Measurements from ENCODE around the gene SLPI. TPM values are rescaled to one million over a fixed set of nuclear protein-coding genes. Genes with fewer than 3 reads are reported as not detected.

SLPI gene, protein sequence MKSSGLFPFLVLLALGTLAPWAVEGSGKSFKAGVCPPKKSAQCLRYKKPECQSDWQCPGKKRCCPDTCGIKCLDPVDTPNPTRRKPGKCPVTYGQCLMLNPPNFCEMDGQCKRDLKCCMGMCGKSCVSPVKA
- 854 and 2,253 TPM in 2 replicates for total RNA-seq

- no peak for TF ChIP-seq CTCF (IDR thresholded peaks at IDR 0.05; ENCODE audit: insufficient read depth, low read length, severe bottlenecking)
- DNase-seq (ENCODE audit: low read depth) (peak; percentile 93), FAIRE-seq (peak; percentile 90)
- Histone ChIP-seq H3K36me3 (ENCODE audit: control insufficient read depth, insufficient read depth, low read length) (peaks cover 5% of the 10 kb centered on the region), H3K27me3 (ENCODE audit: control insufficient read depth, insufficient read depth, low read length) (peaks cover 4% of the 10 kb centered on the region), H3K4me3 (ENCODE audit: low read depth, low read length) (peak within 1 kb of the TSS; percentile 42)
Observed at GRCh38 chr20:45254383-45255262, at the start of gene SLPI. Gene SLPI, minus strand, starts transcription at chr20:45254564. Its CDS starts 21 bp downstream, at chr20:45254543.

DNA sequence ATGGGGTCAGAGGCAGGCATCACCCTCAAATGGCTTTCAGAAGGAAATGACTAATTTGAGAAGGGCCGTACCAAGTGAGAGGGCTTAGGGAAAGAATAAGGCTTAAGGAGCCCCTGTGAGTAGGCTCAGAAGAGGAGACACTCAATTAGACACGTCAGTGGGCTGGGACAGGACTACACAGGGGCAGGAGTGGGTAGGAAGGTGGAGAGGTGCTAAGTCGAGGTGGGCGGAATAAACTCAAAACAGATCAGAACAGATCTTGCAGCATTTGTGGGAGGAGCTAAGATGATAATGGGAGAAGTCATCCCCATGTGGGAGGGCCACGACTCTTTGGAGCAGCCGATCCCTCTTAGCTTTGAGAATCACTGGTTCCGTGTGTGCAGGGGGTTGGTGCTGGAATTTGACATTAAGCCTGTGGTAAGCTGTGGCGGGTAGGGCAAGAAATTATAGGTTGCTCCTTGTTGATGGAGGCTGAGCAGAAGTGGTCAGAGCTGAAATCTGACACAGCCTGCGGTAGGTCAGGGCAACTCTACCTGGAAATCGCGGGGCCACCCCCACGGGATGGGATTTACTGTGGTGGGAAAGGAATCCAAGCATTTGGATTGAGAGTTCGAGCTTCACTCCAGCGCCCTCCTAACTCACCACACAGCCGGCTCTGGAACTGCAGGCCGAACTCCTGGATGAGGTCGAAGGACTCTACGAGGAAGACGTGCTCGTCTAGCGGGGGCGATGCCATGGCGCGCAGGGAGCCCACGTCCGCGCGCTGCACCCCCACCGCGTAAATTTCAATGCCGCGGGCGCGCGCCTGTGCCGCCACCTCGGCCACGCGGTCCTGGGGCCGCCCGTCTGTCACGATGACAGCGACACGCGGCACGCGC is 49.5 kb upstream of the SLPI start:
- H3K27me3 ChIP-seq (ENCODE audit: control insufficient read depth, insufficient read depth, low read length), result peaks cover 11% of the 10 kb centered on the region
- DNase-seq (ENCODE audit: low read depth) (no peak), FAIRE-seq (no peak)
- no peaks in the 10 kb centered on the region for H3K36me3 ChIP-seq (ENCODE audit: control insufficient read depth, insufficient read depth, low read length)
- no peak overlapping the region for H3K4me3 ChIP-seq (ENCODE audit: low read depth, low read length)
- TF ChIP-seq CTCF (IDR thresholded peaks at IDR 0.05; ENCODE audit: insufficient read depth, low read length, severe bottlenecking), result no peak

GRCh38 chr20:45301824-45302271 is 47.5 kb upstream of the SLPI start:
- no peak for FAIRE-seq
- no peak for DNase-seq (ENCODE audit: low read depth)
- Histone ChIP-seq H3K4me3 (ENCODE audit: low read depth, low read length) (no peak overlapping the region), H3K36me3 (ENCODE audit: control insufficient read depth, insufficient read depth, low read length) (no peaks in the 10 kb centered on the region), H3K27me3 (ENCODE audit: control insufficient read depth, insufficient read depth, low read length) (peaks cover 8% of the 10 kb centered on the region)
- no peak for TF ChIP-seq CTCF (IDR thresholded peaks at IDR 0.05; ENCODE audit: insufficient read depth, low read length, severe bottlenecking)

GRCh38 chr20:45300961-45301360 is 46.6 kb upstream of the SLPI start:
- Histone ChIP-seq H3K4me3 (ENCODE audit: low read depth, low read length) (no peak overlapping the region), H3K36me3 (ENCODE audit: control insufficient read depth, insufficient read depth, low read length) (no peaks in the 10 kb centered on the region), H3K27me3 (ENCODE audit: control insufficient read depth, insufficient read depth, low read length) (peaks cover 5% of the 10 kb centered on the region)
- TF ChIP-seq CTCF (IDR thresholded peaks at IDR 0.05; ENCODE audit: insufficient read depth, low read length, severe bottlenecking), result peak; percentile 30
- DNase-seq (ENCODE audit: low read depth) (peak; percentile 31), FAIRE-seq (no peak)

- no peak for TF ChIP-seq CTCF (IDR thresholded peaks at IDR 0.05; ENCODE audit: insufficient read depth, low read length, severe bottlenecking)
Observed at GRCh38 chr20:45299786-45300185, 45.4 kb upstream of the SLPI start.

More at GRCh38 chr20:45299786-45300185, 45.4 kb upstream of the SLPI start:
- no peak for FAIRE-seq
- Histone ChIP-seq H3K4me3 (ENCODE audit: low read depth, low read length) (no peak overlapping the region), H3K27me3 (ENCODE audit: control insufficient read depth, insufficient read depth, low read length) (peaks cover 4% of the 10 kb centered on the region), H3K36me3 (ENCODE audit: control insufficient read depth, insufficient read depth, low read length) (no peaks in the 10 kb centered on the region)
- no peak for DNase-seq (ENCODE audit: low read depth)

Data from bronchial epithelial cell (primary cell).